Measurements from ENCODE around the gene GNAL. TPM values are rescaled to one million over a fixed set of nuclear protein-coding genes. Genes with fewer than 3 reads are reported as not detected.

GNAL gene
- total RNA-seq, 4 donors from 2014 or later, result 1.9 to 12.8 (median 7.0) TPM

DNA sequence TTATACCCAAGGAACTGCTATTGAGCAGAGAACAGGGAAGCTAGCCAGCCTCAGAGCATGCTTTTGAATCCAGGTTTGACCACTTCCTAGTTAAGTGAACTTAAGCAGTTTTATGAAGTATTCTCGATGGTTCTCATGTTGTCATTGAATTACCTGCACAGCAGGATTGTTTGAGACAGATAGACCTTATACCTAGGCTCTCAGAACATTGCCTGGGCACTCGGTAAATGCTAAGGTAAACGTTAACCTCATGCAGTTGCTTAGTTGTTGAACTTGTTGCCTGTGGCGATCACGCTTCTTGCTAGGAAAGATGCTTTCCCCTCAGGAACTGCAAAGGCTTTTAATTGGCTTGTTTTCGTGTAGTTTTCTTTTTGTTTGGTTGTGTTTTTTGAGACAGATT, 128.2 kb downstream of the GNAL start:
- ATAC-seq (ENCODE audit: low FRiP score) (no peak), DNase-seq (ENCODE audit: low spot score) (no peak)
- TF ChIP-seq, protein P1, sequence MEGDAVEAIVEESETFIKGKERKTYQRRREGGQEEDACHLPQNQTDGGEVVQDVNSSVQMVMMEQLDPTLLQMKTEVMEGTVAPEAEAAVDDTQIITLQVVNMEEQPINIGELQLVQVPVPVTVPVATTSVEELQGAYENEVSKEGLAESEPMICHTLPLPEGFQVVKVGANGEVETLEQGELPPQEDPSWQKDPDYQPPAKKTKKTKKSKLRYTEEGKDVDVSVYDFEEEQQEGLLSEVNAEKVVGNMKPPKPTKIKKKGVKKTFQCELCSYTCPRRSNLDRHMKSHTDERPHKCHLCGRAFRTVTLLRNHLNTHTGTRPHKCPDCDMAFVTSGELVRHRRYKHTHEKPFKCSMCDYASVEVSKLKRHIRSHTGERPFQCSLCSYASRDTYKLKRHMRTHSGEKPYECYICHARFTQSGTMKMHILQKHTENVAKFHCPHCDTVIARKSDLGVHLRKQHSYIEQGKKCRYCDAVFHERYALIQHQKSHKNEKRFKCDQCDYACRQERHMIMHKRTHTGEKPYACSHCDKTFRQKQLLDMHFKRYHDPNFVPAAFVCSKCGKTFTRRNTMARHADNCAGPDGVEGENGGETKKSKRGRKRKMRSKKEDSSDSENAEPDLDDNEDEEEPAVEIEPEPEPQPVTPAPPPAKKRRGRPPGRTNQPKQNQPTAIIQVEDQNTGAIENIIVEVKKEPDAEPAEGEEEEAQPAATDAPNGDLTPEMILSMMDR (IDR thresholded peaks at IDR 0.05), result no peak

DNA sequence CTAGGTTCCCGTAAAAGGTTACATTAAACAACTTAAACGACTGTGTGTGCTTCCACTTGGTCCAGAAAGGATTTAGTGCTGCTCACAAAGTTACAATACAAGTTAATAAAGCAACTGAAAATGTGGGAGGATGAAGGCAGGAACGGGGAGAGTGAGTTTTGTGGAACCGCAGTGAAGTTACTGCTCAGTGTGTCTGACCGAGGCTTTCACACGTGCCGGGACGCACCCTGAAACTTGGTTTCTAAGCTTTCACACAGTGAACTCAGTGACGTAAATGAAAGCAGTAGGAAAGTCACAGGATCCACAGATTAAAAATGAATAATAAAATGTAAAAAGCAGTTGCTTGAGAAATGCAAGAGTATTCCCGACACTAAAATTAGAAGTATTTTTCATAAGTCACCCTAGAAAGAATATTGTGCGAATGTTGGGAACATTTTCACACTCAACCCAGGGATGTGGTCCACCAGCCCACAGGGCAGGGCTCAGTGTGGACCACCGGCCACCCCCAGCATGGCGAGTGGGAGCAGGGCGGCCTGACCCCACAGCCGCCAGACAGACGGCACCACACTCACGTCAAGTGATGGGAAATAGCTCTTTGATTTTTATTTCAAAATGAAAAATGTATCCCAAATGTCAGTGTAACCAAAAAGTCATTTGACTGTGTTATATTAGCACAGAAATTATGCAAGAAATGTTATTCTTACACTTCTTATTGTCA, 129.6 kb downstream of the GNAL start:
- ATAC-seq (ENCODE audit: low FRiP score) (no peak), DNase-seq (ENCODE audit: low spot score) (no peak)
- TF ChIP-seq, protein P1 (IDR thresholded peaks at IDR 0.05), result no peak

DNA sequence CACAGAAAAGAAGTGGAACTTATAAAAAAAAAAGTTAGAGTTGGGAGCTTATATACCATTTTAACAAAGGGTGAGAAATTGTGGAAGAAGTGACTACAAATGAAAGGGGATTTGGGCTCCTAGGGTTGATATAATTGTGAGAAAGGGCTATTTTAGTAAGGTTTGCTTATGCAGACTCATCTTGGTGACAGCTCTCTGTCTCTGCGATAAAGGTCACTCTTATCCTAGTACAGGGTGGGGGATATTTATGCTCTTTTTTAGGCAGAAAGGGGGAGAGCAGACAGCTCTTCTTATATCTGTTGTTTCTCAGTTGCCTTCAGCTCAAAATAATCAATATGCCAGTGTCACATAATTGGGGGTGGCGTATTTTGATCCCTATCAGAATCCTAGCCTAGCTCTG, 130.9 kb downstream of the GNAL start:
- DNase-seq (ENCODE audit: low spot score) (no peak), ATAC-seq (ENCODE audit: low FRiP score) (no peak)
- TF ChIP-seq, protein P1 (IDR thresholded peaks at IDR 0.05), result no peak

DNA sequence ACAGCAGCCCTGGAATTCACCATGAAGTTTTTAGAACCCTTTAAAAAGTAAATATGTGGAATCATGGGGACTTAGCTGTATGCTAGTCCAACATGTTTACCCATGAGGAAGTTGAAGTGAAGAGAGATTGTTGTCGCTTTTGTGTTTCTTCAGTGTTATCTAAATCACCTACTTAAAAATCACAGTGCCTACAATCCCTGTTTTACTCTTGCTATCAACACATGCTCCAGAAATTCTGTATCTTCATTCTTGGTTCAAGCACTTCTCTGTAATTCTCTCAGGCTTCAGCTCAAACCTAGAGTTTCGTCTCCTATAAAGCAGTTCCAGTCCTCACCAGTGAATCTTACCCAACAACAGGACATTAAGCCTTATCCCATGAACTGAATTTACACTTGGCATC, 131.6 kb downstream of the GNAL start:
- no peak for ATAC-seq (ENCODE audit: low FRiP score)
- no peak for DNase-seq (ENCODE audit: low spot score)
- TF ChIP-seq, protein P1 (IDR thresholded peaks at IDR 0.05), result no peak

- DNase-seq (ENCODE audit: low spot score), result no peak
- TF ChIP-seq, protein P1 (IDR thresholded peaks at IDR 0.05), result no peak
- no peak for ATAC-seq (ENCODE audit: low FRiP score)
These were observed 132.1 kb downstream of the GNAL start for GRCh38 chr18:11821208-11821607.

GRCh38 chr18:11821643-11822237, 132.7 kb downstream of the GNAL start:
- DNase-seq (ENCODE audit: low spot score), result no peak
- ATAC-seq (ENCODE audit: low FRiP score), result no peak
- TF ChIP-seq, protein P1 (IDR thresholded peaks at IDR 0.05), result no peak

GRCh38 chr18:11823545-11823944, 134.5 kb downstream of the GNAL start:
- no peak for ATAC-seq (ENCODE audit: low FRiP score)
- DNase-seq (ENCODE audit: low spot score), result no peak
- TF ChIP-seq, protein P1 (IDR thresholded peaks at IDR 0.05), result no peak

Measured in omental fat pad (tissue), 4 donors.